GM12878 (cell line): ENCODE measurements around the gene GEMIN8. TPM values are rescaled to one million over a fixed set of nuclear protein-coding genes. Genes with fewer than 3 reads are reported as not detected.

Experiments
- ATAC-seq: fragments of 200-7000 bp; cut with Tn5 transposase; 3 replicates; pipeline ENCODE4 v1.9.1; 2020; ENCODE audit warnings: mild to moderate bottlenecking, moderate library complexity
- BruUV-seq: library from RNA; stranded (reverse); fragments of 400-500 nt; replicated peaks from 2 replicates; lab custom pipeline; 2021; lab: Mats Ljungman, UMichigan
- CTCF ChIA-PET: fragments of 300-600 bp; sonication (Branson Sonifier 250); formaldehyde crosslinking; extraction: SDS; loops from one replicate; lab custom pipeline; 2021; ENCODE audit warnings: inconsistent platforms; lab: Yijun Ruan, JAX
- POLR2A ChIA-PET: fragments of 350-600 bp; formaldehyde crosslinking; extraction: SDS; loops from one replicate; lab custom pipeline; 2021; ENCODE audit warnings: inconsistent platforms; lab: Charles Lee
- RAD21 ChIA-PET: fragments of 300-600 bp; sonication (Branson Sonifier 250); formaldehyde crosslinking; loops from one replicate; lab custom pipeline; 2023; ENCODE audit warnings: antibody characterized with exemption; ENCODE audit not compliant: unreplicated experiment; lab: Charles Lee
- SMC1A ChIA-PET: fragments of 300-600 bp; sonication (Branson Sonifier 250); formaldehyde crosslinking; loops from one replicate; lab custom pipeline; 2023; ENCODE audit not compliant: unreplicated experiment, uncharacterized antibody; lab: Charles Lee
- DNase-seq: peaks from one replicate; pipeline ENCODE4 v3.0.0-alpha.2; 2011; ENCODE audit warnings: low read depth, low spot score
- FAIRE-seq: peaks from 3 replicates; lab custom pipeline; 2011; peaks lifted over from hg19 to GRCh38; lab: Jason Lieb, UNC
- H2AFZ ChIP-seq: 2 replicates; pipeline ENCODE4 v1.6.0; 2011; ENCODE audit warnings: low read depth, low read length, control low read depth; ENCODE audit not compliant: control insufficient read depth
- H3K27ac ChIP-seq: 2 replicates; pipeline ENCODE4 v1.5.1; 2011; ENCODE audit warnings: control low read depth; ENCODE audit not compliant: control insufficient read depth, insufficient read depth
- H3K27me3 ChIP-seq, 2 experiments: replicated peaks in 1 of 2; 2 replicates each; pipeline versions ENCODE4 v1.6.0 to v1.6.1; 2011; ENCODE audit warnings: low read length in 1 of 2; ENCODE audit not compliant: control insufficient read depth in 2 of 2, insufficient read depth in 2 of 2
- H3K36me3 ChIP-seq, 2 experiments: 2 replicates each; pipeline ENCODE4 v1.5.1; 2011; ENCODE audit warnings: low read length in 1 of 2; ENCODE audit not compliant: control insufficient read depth in 2 of 2, insufficient read depth in 2 of 2
- H3K4me1 ChIP-seq: 2 replicates; pipeline ENCODE4 v1.6.1; 2011; ENCODE audit warnings: mild to moderate bottlenecking, low read length, moderate library complexity, mixed read lengths; ENCODE audit not compliant: control insufficient read depth, insufficient read depth
- H3K4me2 ChIP-seq: 2 replicates; pipeline ENCODE4 v1.6.0; 2011; ENCODE audit warnings: control low read depth; ENCODE audit not compliant: control insufficient read depth, insufficient read depth
- H3K4me3 ChIP-seq: fragments of 200-600 bp; sonication (generic); 2 replicates; pipeline ENCODE4 v1.5.1; 2016
- H3K79me2 ChIP-seq: 2 replicates; pipeline ENCODE4 v1.6.0; 2011; ENCODE audit warnings: low read length; ENCODE audit not compliant: control insufficient read depth, insufficient read depth
- H3K9ac ChIP-seq: 2 replicates; pipeline ENCODE4 v1.8.0; 2011; ENCODE audit warnings: low read length, control low read depth, mixed read lengths; ENCODE audit not compliant: control insufficient read depth, insufficient read depth
- H3K9me3 ChIP-seq: replicated peaks from 3 replicates; pipeline ENCODE4 v1.5.1; 2011; ENCODE audit warnings: mild to moderate bottlenecking, low read length; ENCODE audit not compliant: control insufficient read depth, insufficient read depth
- H4K20me1 ChIP-seq: 2 replicates; pipeline ENCODE4 v1.6.0; 2011; ENCODE audit not compliant: control insufficient read depth, insufficient read depth
- CBX5 ChIP-seq: sonication (generic); IDR thresholded peaks from 2 replicates; pipeline ENCODE4 v1.6.1; 2016; ENCODE audit warnings: low read depth, moderate library complexity, mild to moderate bottlenecking, inconsistent platforms
- HDAC2 ChIP-seq: fragments of 200-600 bp; sonication (generic); IDR thresholded peaks from 2 replicates; pipeline ENCODE4 v1.6.1; 2017
- IRF4 ChIP-seq: IDR thresholded peaks from 2 replicates; pipeline ENCODE4 v1.6.1; 2011; ENCODE audit warnings: low read depth, low read length
- NR2C2 ChIP-seq: IDR thresholded peaks from 2 replicates; pipeline ENCODE4 v1.6.1; 2011; ENCODE audit warnings: borderline replicate concordance, low read depth; ENCODE audit not compliant: control insufficient read depth, insufficient read length
- REST ChIP-seq: IDR thresholded peaks from 2 replicates; pipeline ENCODE4 v1.6.1; 2012; ENCODE audit warnings: mild to moderate bottlenecking, low read depth, low read length
- RUNX3 ChIP-seq: IDR thresholded peaks from 2 replicates; pipeline ENCODE4 v1.6.1; 2012; ENCODE audit warnings: low read length, inconsistent platforms
- SUZ12 ChIP-seq: fragments of 200-600 bp; sonication (generic); IDR thresholded peaks from one replicate; pipeline ENCODE4 v1.6.1; 2018; ENCODE audit warnings: antibody characterized with exemption, mild to moderate bottlenecking; ENCODE audit not compliant: unreplicated experiment
- USF2 ChIP-seq: IDR thresholded peaks from 2 replicates; pipeline ENCODE4 v1.6.1; 2011; ENCODE audit warnings: low read depth, low read length, improper control_type of control experiment, borderline replicate concordance
- ZBTB11 ChIP-seq: fragments of 450-650 bp; formaldehyde crosslinking; IDR thresholded peaks from 2 replicates; pipeline ENCODE4 v1.5.0; 2022; ENCODE audit warnings: mild to moderate bottlenecking, missing genetic modification characterization
- WGBS: methylation state at CpG from one replicate; pipeline ENCODE4 v1.1.6; 2016; ENCODE audit warnings: low lambda C conversion rate; ENCODE audit not compliant: insufficient replicate concordance, insufficient coverage; ENCODE audit errors: missing lambda C conversion rate; 5-methylcytosine and 5-hydroxymethylcytosine counted together
- in situ Hi-C: fragments of 300-500 bp; cut with MboI; formaldehyde crosslinking; loops from 9 replicates; pipeline ENCODE4 v1.14.3; 2018; ENCODE audit warnings: mixed read lengths
- intact Hi-C: fragments of 100-400 bp; cut with micrococcal nuclease; formaldehyde crosslinking; loops from one replicate; pipeline ENCODE4 v1.14.2; 2022; ENCODE audit not compliant: unreplicated experiment
- polyA plus RNA-seq, 11 experiments: library from polyadenylated mRNA; depleted of rRNA in 4 of 11; unstranded in 6 of 11; stranded (reverse) in 5 of 11; fragments of >200 nt; fragmentation: Nextera tagmentation in 4 of 11; fragmentation: Illumina TruSeq in 1 of 11; extraction: Ambion mirVana in 4 of 11; extraction: Trizol in 1 of 11; gene quantifications; 1 replicate in 1 of 11; 2 replicates in 10 of 11; pipeline versions ENCODE4 v1.2.1 to v1.2.3, GENCODE V29; 2011 to 2016; ENCODE audit warnings: inconsistent platforms in 2 of 11, missing spikeins in 2 of 11, low read depth in 1 of 11
- total RNA-seq, 4 experiments: library from RNA; depleted of rRNA in 3 of 4; stranded (reverse); fragments of >200 nt in 3 of 4; fragmentation: Illumina TruSeq in 1 of 4; extraction: Trizol in 1 of 4; gene quantifications; 2 replicates each; pipeline versions ENCODE4 v1.2.1 to v1.2.3, GENCODE V29; 2013 to 2021

GEMIN8 gene
- total and polyA plus RNA-seq, 10 of the 15 experiments (the other 5 are each of a cell fraction or from before 2014, with no cell fraction given): 18.4 to 87.0 (median 27.7) TPM

- no peak for TF ChIP-seq NR2C2
- TF ChIP-seq SUZ12: no peak
- no peak for TF ChIP-seq CBX5
- no peak for TF ChIP-seq USF2
- TF ChIP-seq RUNX3: no peak
- ATAC-seq (peak; percentile 54), FAIRE-seq (no peak), DNase-seq (no peak)
- H3K4me1 ChIP-seq: no peaks in the 10 kb centered on the region
- in situ Hi-C loops (no loop called here), intact Hi-C loops (no loop called here)
- no peak overlapping the region for H2AFZ ChIP-seq
- no TSS peak for BruUV-seq
- no peak overlapping the region for H3K9ac ChIP-seq
- H3K4me3 ChIP-seq: no peak overlapping the region
- no peaks in the 10 kb centered on the region; the same call in 2 of the 3 replicates for H3K9me3 ChIP-seq
- H3K79me2 ChIP-seq: no peaks in the 10 kb centered on the region
- RAD21 ChIA-PET: no interaction called here
- no peaks in the 10 kb centered on the region for H3K27me3 ChIP-seq
- POLR2A ChIA-PET: interaction anchor here (0.5 kb wide), 1 partner anchor 1347 kb away, joined by 3 read pairs; no protein-coding TSS in a partner anchor
- WGBS: 92% methylated on average over 2 of the region's 2 CpGs
- no peaks in the 10 kb centered on the region for H4K20me1 ChIP-seq
- SMC1A ChIA-PET: no interaction called here
- peaks cover 0 to 2% of the 10 kb centered on the region in 2 experiments; a peak in 1 of 4 replicates for H3K36me3 ChIP-seq
- H3K4me2 ChIP-seq: no peak overlapping the region
- H3K27ac ChIP-seq: no peak overlapping the region
- CTCF ChIA-PET: interaction anchor here (1.5 kb wide), 1 partner anchor 12 kb away, joined by 3 read pairs; no protein-coding TSS in a partner anchor
Measured at GRCh38 chrX:14003876-14004425, 25.7 kb downstream of the GEMIN8 start.

- ChIA-PET CTCF (interaction anchor here (1.5 kb wide), 1 partner anchor 11 kb away, joined by 3 read pairs; no protein-coding TSS in a partner anchor), SMC1A (interaction anchor here (0.6 kb wide), 1 partner anchor 29 kb away, joined by 3 read pairs; no protein-coding TSS in a partner anchor), RAD21 (no interaction called here), POLR2A (interaction anchor here (0.8 kb wide), 1 partner anchor 22 kb away, joined by 3 read pairs; no protein-coding TSS in a partner anchor)
- in situ Hi-C loops: no loop called here
- Histone ChIP-seq H3K9ac (no peak overlapping the region), H3K27ac (no peak overlapping the region), H3K4me3 (no peak overlapping the region), H3K4me1 (no peaks in the 10 kb centered on the region), H4K20me1 (no peaks in the 10 kb centered on the region), H3K27me3 (no peaks in the 10 kb centered on the region), H3K4me2 (no peak overlapping the region), H3K79me2 (no peaks in the 10 kb centered on the region), H2AFZ (no peak overlapping the region), H3K9me3 (no peaks in the 10 kb centered on the region; the same call in 2 of the 3 replicates), H3K36me3 (no peaks in the 10 kb centered on the region)
- intact Hi-C loops: no loop called here
- DNase-seq (no peak), FAIRE-seq (no peak), ATAC-seq (no peak)
- WGBS: 58% methylated on average over 4 of the region's 4 CpGs
- BruUV-seq: no TSS peak
- no peak for TF ChIP-seq HDAC2
- no peak for TF ChIP-seq IRF4
- no peak for TF ChIP-seq ZBTB11 (CRISPR knock-in tag)
- no peak for TF ChIP-seq REST
Measured at GRCh38 chrX:14003028-14003427, 26.7 kb downstream of the GEMIN8 start.
